HG03520 (cell line): ENCODE data around the gene C15orf62.

ENCODE experiments used
- ATAC-seq: cut with Tn5 transposase; IDR thresholded peaks from one replicate; pipeline ENCODE4 v1.9.1; 2021; ENCODE audit warnings: mild to moderate bottlenecking, moderate library complexity; ENCODE audit not compliant: unreplicated experiment

C15orf62 gene

DNA sequence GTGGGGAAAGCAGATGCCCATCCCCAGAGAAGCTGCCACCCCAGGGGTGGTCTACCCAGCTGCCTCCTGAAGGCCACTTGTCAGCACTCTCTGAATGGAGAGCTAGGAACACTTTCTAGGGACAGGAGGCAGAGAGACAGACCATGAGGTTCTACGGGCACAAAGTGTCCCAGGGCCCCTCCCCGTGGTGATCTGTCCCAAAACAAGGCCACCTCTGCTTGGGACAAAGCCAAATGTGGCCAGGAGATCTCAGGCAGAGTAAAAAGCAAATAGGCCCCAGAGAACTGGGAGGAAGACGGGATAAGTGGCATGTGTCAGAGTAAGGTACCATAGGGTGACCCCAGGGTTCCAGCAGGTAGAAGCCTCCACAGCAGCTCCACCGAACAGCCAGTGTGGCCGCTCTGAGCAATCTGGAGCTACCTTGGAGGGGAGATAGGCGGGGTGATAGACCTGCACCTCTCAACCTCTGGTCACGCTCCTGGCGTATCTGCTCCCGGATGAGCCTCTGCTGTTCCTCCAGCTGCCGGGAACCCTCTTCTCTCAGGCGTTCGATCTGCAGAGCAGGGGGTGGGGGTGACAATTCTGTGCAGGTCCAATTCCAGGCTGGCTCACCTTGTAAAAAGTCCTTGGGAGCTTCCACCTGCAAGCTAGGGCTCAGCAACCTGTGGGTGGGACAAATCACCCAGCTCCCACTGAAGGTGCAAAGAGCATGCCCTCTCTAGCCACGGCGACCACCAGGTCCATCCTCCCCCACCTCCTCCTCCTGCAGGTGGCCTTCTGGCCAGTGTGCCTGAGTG lies 6.2 kb downstream of the C15orf62 start:
- no peak for ATAC-seq

DNA sequence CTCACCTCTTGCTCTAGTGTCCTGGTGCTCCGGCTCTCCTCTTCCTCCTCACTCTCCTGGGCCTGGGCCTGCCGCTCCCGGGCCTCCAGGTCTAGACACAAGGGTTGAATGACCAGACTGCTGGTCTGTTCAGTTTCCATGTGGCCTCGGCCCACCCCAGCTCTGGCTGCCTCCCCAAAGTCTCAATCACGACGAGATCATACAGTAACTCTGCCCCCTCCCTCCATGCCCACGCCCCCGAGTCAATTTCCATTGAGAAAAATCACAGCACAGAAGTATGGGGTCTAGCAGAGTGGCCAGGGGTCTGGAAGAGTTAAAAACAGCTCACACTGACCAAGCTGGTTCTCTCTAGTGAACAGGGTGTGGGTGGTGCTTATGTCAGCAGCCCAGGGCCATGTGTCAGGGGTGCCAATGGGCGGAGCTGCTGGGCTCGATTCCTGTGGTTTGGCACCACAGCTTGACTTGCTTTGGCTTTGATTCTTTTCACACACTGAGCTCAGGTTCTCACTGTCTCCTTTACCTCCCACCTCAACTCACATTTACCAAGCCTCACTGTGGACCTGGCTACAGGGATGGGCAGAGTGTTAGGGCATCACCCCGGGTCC lies 6.9 kb downstream of the C15orf62 start:
- no peak for ATAC-seq

DNA sequence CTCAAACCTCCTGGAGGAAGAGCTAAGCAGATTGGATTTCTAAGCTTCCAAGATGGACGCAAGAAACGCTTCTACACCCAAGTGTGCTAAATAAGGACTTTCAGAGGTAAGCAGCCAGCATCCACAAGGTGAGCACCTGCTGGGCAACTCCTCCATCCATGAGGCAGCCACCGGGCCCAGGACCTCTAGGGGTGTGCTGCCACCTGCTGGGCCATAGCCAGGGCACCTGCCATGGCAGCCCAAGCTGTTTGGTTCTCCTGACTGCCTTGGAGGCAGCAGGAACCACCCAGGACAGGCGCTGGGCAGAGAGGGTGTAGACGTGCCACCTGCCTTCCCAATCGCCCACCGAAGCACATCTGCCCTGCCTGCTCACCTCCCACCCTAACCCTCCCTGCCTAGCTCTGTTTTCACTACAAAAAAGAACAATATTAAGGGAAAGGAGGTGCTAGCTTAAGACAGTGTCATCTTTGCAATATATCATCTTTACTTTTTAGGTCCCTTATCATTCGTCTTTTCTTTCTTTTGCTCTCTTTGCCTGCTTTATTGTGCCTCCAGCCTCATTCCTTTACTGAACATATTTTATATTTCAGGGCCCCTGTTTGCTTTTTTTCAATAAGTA lies 12.9 kb downstream of the C15orf62 start:
- no peak for ATAC-seq

DNA sequence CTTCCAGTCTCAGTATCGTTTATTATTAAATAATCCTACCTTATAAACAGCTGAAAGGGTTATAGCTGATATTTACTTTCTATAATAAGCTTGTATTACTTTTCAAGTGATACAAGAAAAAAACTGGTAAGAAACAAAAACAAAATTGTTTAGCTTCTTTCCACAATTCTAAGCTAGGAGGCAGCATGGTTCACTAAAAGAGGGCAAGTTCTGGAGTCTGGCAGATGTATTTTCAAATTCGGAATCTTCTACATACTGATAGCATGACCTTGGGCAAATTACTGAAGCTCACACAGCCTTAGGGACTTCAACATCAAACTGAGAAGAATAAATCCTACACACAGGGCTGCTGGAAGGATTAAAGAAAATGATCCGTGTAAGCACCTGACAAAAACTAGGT lies 15.4 kb downstream of the C15orf62 start:
- no peak for ATAC-seq

DNA sequence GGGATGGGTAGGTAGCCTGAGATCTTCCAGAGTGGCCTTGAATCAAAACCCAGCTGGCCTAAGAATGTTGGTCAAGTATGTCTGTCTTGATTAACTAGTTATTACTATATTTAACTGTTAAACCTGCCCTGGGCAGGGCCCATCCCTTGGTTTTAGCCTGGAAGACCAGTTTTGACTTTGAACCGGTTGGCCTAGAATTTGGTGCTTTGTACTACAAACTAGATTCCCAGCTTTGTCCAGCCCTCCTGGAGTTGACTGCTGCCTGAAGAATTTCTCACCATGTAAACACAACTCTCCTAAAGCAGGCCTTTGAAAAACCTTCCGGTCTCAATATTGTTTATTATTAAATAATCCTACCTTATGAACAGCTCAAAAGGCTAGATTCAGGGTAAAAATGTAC lies 16.0 kb downstream of the C15orf62 start:
- no peak for ATAC-seq

- no peak for ATAC-seq
Measured at GRCh38 chr15:40787344-40787841, 17.6 kb downstream of the C15orf62 start.

GRCh38 chr15:40787991-40788390 lies 18.2 kb downstream of the C15orf62 start:
- ATAC-seq: no peak

GRCh38 chr15:40789119-40789518 lies 19.3 kb downstream of the C15orf62 start:
- ATAC-seq: no peak

GRCh38 chr15:40789999-40790398 lies 20.2 kb downstream of the C15orf62 start:
- ATAC-seq: no peak

DNA sequence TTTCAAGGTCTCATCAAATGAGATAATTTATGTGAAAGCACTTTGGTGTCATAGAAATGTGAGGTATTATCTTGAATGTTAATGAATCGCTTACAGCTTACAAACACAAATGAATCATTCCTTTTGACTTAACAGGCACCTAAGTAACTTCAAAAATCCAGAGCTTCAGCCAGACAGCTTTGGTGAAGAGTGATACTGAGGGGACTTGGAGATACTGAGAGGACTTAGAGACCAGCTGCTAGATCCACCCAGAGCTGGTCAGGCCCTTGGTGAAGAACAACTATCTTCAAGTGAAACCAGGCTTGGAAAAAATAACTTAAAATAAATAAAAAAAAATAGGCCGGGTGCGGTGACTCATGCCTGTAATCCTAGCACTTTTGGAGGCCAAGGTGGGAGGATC lies 20.9 kb downstream of the C15orf62 start:
- no peak for ATAC-seq

DNA sequence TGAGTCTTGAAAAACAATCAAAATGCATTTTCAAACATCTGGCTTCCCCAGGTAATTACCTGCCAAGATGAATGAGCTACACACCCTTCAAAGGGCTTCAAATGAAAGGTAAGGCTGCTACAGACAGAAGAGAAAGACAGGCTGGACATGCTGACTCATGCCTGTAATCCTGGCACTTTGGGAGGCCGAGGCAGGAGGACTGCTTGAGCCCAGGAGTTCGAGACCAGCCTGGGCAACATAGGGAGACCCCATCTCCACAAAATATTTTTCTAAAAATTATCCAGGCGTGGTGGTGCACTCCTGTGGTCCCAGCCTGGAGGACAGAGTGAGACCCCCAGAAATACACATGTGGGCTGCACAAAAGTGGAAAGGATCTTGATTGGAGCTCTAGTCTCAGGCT lies 22.6 kb downstream of the C15orf62 start:
- ATAC-seq: no peak

DNA sequence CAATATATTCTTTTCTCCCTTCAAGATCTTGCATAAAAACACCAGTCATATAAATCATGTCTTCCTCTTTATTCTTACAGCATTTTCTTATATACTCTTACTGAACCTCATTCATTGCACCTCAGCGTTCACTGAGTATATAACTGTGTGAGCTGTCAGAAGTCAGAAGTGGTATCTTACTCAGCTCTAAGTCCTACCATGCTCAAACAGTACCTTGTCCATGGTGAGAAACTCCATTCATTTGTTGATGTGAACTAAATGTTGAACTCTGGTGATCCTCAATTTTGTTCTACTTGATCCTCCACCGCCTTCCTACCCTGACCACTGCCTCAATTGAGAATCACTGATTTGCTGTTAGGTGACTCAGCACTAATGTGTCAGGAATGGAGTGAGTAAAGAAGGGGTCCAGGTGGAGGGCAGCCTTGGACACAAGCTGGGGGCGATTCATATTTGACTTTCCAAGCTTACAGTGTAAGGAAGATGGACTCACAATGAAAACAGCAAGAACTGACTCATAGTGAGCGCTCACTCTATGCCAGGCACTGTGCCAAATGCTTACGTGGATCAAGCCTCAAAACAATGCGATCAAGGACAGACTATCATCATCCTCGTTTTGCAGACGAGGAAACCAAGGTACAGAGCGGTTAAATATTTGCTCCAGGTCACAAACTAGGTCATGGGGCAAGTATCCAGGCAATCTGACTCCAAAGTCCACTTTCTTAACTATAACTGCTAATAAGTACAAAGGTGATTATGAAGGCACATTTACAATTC lies 23.6 kb downstream of the C15orf62 start:
- ATAC-seq: no peak

DNA sequence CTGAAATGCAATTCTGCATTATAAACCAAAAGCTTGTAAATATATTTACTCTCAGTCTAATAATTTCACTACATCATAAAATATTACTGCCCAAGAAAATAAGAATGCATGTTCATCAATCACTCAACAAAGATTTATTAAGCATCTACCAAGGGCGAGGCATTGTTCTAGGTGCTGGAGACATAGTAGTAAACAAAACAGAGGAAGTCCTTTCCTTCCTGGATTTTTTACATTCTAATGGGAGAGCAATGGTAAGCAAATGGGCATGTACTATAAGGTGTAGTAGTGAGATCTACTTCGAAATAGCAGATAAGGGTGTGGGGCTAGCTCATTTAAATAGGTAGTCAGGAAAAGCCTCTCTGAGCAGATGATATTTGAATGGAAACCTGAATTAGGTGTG lies 26.3 kb downstream of the C15orf62 start:
- ATAC-seq: no peak

DNA sequence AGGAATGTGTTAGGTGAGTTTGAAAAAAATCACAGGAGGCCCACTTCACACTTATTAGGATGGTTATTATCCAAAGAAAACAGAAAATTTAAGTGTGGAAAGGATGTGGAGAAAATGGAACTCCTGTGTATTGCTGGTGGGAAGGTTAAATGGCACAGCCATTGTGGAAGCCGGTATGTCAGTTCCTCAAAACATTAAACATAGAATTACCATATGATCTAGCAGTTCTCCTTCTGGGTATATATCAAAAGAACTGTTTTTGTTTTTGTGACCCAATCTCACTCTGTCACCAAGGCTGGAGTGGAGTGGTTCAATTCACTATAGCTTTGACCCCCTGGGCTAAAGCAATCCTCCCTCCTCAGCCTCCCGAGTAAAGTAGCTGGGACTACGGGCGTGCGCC lies 26.7 kb downstream of the C15orf62 start:
- ATAC-seq: no peak

GRCh38 chr15:40799523-40799922 lies 29.7 kb downstream of the C15orf62 start:
- no peak for ATAC-seq

- no peak for ATAC-seq
Measured at GRCh38 chr15:40803076-40803475, 33.3 kb downstream of the C15orf62 start.

DNA sequence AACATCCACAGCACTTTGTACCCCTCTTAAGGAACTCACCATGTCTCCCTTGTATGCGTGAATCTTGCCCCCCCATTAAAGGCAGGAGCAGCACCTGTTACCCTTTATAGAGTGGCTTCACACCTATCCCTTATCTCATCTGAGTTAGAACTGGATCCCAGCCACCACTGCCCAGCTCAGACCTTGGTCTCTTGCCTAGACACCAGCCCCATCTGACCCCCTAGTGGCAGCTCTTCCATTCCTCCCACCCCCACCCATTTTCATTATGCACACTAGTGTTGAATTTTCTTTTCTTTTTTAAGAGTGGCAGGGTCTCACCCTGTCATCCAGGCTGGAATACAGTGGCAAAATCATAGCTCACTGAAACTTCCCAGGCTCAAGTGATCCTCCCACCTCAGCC lies 33.9 kb downstream of the C15orf62 start:
- no peak for ATAC-seq

DNA sequence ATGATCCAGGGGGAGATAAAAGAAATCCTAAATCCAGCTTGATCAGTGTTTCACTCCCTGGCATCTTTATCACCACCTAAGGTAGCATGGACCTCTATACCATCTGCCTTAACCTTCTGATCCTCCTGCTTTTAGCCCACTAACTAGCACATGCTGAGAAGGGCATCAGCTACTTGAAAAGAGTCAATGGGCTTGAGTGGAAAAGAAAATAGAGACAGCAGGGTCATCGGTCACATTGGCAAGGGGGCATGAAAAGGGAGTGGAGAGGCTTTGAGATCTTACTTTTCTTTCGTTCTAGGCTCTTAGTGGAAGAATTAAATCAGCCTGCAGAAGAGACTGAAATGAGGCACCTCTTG lies 36.9 kb downstream of the C15orf62 start:
- ATAC-seq: no peak

GRCh38 chr15:40807028-40807887 lies 37.5 kb downstream of the C15orf62 start, which contains the start of the genes DNAJC17 and ZFYVE19:
DNAJC17 (minus strand) TSS chr15:40807473; CDS start chr15:40807446, 27 bp downstream.
ZFYVE19 (plus strand) TSS chr15:40807089; CDS start chr15:40807590, 501 bp downstream.
- ATAC-seq: peak; percentile 90

DNA sequence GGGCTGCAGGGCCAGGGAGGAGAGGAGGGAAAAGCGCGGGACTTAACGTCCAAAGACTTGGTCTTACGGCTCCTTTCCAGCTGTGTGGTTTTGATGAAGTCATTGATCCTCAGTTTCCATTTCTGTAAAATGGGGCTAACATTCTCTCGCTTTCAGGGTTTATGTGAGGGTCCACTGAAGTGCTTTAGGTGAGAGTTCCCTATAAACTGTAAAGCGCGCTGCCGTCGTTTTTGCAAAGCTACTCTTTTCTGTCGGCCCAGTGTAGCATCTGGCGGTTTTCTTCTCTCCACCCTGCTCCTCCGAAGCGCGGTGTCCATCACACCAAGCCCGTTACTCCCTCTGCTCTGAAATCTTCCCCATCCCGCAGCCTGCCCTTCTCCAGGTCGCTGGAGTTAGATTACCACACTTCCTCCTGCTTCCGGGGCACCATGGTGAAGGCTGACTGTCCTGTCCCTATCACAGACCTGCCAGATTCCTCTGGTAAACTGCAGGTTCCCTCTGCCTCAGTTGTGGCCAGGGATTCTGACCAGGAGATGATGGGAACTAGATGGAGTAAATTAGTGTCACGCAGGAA lies 38.2 kb downstream of the C15orf62 start:
- ATAC-seq: no peak
